Mucosa of descending colon (tissue), 3 donors: ENCODE results near the gene UBD. TPM values are rescaled to one million over a fixed set of nuclear protein-coding genes. Genes with fewer than 3 reads are reported as not detected.

Experiments used
- ATAC-seq: fragments of 200-7000 bp; cut with Tn5 transposase; one replicate; pipeline ENCODE4 v1.9.1; 2020; ENCODE audit warnings: mild to moderate bottlenecking, moderate library complexity
- DNase-seq, 3 donors: peaks; one replicate each; pipeline ENCODE4 v3.0.0-alpha.2; 2020
- H3K36me3 ChIP-seq: fragments of 200-600 bp; one replicate; pipeline ENCODE4 v1.8.0; 2021; ENCODE audit warnings: low read depth, mild to moderate bottlenecking
- H3K4me1 ChIP-seq: fragments of 200-600 bp; one replicate; pipeline ENCODE4 v1.8.0; 2021; ENCODE audit warnings: low read depth, mild to moderate bottlenecking
- H3K4me3 ChIP-seq: fragments of 200-600 bp; one replicate; pipeline ENCODE4 v1.8.0; 2021; ENCODE audit warnings: mild to moderate bottlenecking
- H3K9me3 ChIP-seq: fragments of 200-600 bp; one replicate; pipeline ENCODE4 v1.8.0; 2021; ENCODE audit warnings: mild to moderate bottlenecking
- CTCF ChIP-seq: fragments of 200-600 bp; IDR thresholded peaks from one replicate; pipeline ENCODE4 v1.8.0; 2022; ENCODE audit warnings: antibody characterized with exemption, mild to moderate bottlenecking
- intact Hi-C, 2 donors: fragments of 100-400 bp; cut with DNase I in 1 of 2; cut with micrococcal nuclease in 1 of 2; formaldehyde crosslinking; loops; one replicate each; pipeline versions ENCODE4 v1.11.0 to v1.11.1; 2022; cut with DNase I, micrococcal nuclease
- total RNA-seq, 3 donors: library from RNA; stranded (reverse); fragmentation: NEBNext Ultra II Directional in 2 of 3; extraction: Animal tissue kit (Norgen Biotek cat#: 25700) in 2 of 3; gene quantifications; one replicate each; pipeline versions ENCODE4 v1.2.1 to v1.2.4, GENCODE V29; 2021 to 2023
- donor health status: DM: no; HTN: no; CAD: no; lungs with moderate emphysema.
- donor health status: DM: no; HTN: no; CAD: no.
- donor health status: DM: no; HTN: yes; CAD: no.

Gene UBD
- total RNA-seq, 3 donors from 2014 or later, result 4.2 to 11.7 TPM; not detected in 1

- TF ChIP-seq CTCF, result no peak
- ATAC-seq (no peak), DNase-seq (no peak)
- H3K4me1 ChIP-seq, result no peaks in the 10 kb centered on the region
- H3K4me3 ChIP-seq, result no peak overlapping the region
- intact Hi-C loops, result no loop called here
- H3K9me3 ChIP-seq, result no peaks in the 10 kb centered on the region
- H3K36me3 ChIP-seq, result no peaks in the 10 kb centered on the region
These were observed 8.5 kb upstream of the UBD start for GRCh38 chr6:29567991-29568390.

- Histone ChIP-seq H3K36me3 (no peaks in the 10 kb centered on the region), H3K4me1 (no peaks in the 10 kb centered on the region), H3K9me3 (no peaks in the 10 kb centered on the region), H3K4me3 (no peak overlapping the region)
- intact Hi-C loops, result no loop called here
- ATAC-seq (no peak), DNase-seq (no peak)
- no peak for TF ChIP-seq CTCF
These were observed 8.0 kb upstream of the UBD start for GRCh38 chr6:29567541-29567940.

- intact Hi-C loops, result no loop called here
- no peak for ATAC-seq
- no peak for TF ChIP-seq CTCF
These were observed 7.3 kb upstream of the UBD start for GRCh38 chr6:29566856-29567255.

GRCh38 chr6:29564875-29565274 is 5.3 kb upstream of the UBD start:
- no peaks in the 10 kb centered on the region for H3K36me3 ChIP-seq
- TF ChIP-seq CTCF, result no peak
- H3K4me3 ChIP-seq, result no peak overlapping the region
- no peaks in the 10 kb centered on the region for H3K4me1 ChIP-seq
- intact Hi-C loops, result no loop called here
- ATAC-seq, result no peak
- H3K9me3 ChIP-seq, result no peaks in the 10 kb centered on the region
- DNase-seq, result no peak

More at GRCh38 chr6:29566856-29567255, 7.3 kb upstream of the UBD start:
- no peaks in the 10 kb centered on the region for H3K9me3 ChIP-seq
- DNase-seq, result no peak
- no peaks in the 10 kb centered on the region for H3K36me3 ChIP-seq
- H3K4me1 ChIP-seq, result no peaks in the 10 kb centered on the region
- H3K4me3 ChIP-seq, result no peak overlapping the region

- Histone ChIP-seq H3K9me3 (no peaks in the 10 kb centered on the region), H3K4me1 (no peaks in the 10 kb centered on the region), H3K36me3 (no peaks in the 10 kb centered on the region), H3K4me3 (no peak overlapping the region)
- DNase-seq (no peak), ATAC-seq (no peak)
- intact Hi-C loops, result no loop called here
- TF ChIP-seq CTCF, result no peak
These were observed 4.0 kb upstream of the UBD start for GRCh38 chr6:29563435-29563965.

- no peak for DNase-seq
These were observed 2.2 kb upstream of the UBD start for GRCh38 chr6:29561606-29562181.

More at GRCh38 chr6:29561606-29562181, 2.2 kb upstream of the UBD start:
- intact Hi-C loops, result no loop called here
- H3K4me3 ChIP-seq, result no peak overlapping the region
- ATAC-seq, result no peak
- no peaks in the 10 kb centered on the region for H3K9me3 ChIP-seq
- TF ChIP-seq CTCF, result no peak
- no peaks in the 10 kb centered on the region for H3K36me3 ChIP-seq
- no peaks in the 10 kb centered on the region for H3K4me1 ChIP-seq
